GM10266 (cell line): ENCODE data around the gene TAPT1.
"Not testable (repeated sequence)": the region's sequence is repeated elsewhere in the genome, so short reads cannot be mapped to it uniquely, and the experiment has no call there.

Experiments
- DNase-seq: peaks from one replicate; pipeline ENCODE4 v3.0.0; 2012; ENCODE audit errors: extremely low spot score
- CTCF ChIP-seq: IDR thresholded peaks from 2 replicates; pipeline ENCODE4 v1.5.1; 2012; ENCODE audit warnings: mild to moderate bottlenecking, low read depth; ENCODE audit not compliant: control insufficient read depth, insufficient read depth; ENCODE audit errors: missing control alignments

TAPT1 gene, protein sequence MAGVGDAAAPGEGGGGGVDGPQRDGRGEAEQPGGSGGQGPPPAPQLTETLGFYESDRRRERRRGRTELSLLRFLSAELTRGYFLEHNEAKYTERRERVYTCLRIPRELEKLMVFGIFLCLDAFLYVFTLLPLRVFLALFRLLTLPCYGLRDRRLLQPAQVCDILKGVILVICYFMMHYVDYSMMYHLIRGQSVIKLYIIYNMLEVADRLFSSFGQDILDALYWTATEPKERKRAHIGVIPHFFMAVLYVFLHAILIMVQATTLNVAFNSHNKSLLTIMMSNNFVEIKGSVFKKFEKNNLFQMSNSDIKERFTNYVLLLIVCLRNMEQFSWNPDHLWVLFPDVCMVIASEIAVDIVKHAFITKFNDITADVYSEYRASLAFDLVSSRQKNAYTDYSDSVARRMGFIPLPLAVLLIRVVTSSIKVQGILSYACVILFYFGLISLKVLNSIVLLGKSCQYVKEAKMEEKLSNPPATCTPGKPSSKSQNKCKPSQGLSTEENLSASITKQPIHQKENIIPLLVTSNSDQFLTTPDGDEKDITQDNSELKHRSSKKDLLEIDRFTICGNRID

DNA sequence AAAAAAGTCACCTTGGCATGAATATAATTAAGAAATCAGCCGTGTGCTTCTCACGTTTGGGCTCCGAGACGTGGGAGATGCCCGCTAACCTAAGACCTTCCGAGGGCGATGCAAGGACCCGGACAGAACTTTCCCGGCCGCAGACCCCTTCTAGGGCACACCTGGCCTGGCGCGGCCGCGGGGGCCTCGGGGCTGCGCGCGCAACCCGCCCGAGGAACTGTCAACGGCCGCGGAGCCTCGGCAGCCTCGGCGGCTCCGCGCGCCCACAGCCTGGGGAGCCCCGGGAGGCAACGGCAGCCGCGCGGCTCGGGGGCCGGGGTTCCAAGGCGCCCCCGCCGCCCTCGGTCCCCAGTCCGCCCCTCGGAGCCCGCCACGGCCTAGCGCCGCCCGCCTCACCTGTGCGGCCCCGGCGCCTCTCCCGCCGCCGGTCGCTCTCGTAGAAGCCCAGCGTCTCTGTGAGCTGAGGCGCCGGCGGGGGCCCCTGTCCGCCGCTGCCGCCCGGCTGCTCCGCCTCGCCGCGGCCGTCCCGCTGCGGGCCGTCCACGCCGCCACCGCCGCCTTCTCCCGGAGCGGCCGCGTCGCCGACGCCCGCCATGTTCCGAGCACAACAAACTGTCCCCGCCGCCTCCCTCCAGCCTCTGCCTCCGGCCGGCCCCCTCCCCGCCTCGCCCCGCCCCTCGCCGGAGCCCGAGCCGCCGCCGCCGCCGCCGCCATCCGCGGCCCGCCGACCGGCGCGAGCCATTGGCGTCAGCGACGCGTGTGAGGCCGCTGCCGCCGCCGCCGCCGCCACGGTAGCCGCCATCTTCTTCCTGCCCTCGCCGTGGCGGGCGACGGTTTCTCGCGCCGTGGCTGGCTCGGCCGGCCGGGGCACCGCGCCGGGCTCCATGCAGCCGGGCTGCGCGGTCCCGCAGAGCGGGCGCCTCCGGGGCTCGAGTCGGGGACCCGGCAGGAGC lies at the start of gene TAPT1:
TAPT1 (minus strand) TSS at position 609 of the 953 bp plus-strand sequence; CDS start at position 595, 14 bp downstream.
- TF ChIP-seq CTCF, result no peak
- peak; percentile 93 for DNase-seq

GRCh38 chr4:16271411-16271810 lies 45.1 kb upstream of the TAPT1 start:
- no peak for DNase-seq
- TF ChIP-seq CTCF, result no peak

- no peak for DNase-seq
- no peak for TF ChIP-seq CTCF
Measured at GRCh38 chr4:16270454-16271328, 44.4 kb upstream of the TAPT1 start.

DNA sequence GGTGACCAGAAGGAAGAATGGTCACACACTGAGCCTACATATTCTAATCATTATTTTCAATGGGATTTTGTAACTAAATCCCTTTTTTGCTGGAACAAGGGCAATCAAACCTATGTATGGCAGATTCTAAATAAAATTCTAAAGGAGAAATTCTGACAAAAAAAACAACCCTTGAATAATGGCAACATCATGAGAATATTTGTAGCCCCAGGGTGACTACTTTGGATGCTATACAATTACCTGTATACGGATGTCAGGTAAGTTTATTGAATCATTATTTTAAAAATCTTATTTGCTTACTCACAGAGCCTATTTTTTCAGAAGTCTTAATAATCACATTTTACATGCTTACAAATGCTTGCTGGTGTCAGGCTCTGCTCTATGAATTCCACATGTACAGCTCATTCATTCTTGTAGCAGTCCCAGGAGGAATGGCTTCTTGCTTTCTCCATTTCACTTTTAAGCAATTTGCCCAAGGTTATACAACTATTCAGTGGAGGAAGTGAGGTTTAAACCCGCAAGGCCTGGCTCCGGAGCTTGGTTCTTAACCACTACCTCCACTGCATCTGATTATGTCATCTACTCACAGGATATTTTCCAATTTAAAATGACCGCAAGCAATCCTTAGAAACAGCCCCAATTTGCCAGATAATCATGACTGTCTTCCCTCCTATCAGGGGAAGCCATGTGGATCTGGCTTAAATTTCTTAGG lies 43.6 kb upstream of the TAPT1 start:
- not testable (repeated sequence) for DNase-seq

DNA sequence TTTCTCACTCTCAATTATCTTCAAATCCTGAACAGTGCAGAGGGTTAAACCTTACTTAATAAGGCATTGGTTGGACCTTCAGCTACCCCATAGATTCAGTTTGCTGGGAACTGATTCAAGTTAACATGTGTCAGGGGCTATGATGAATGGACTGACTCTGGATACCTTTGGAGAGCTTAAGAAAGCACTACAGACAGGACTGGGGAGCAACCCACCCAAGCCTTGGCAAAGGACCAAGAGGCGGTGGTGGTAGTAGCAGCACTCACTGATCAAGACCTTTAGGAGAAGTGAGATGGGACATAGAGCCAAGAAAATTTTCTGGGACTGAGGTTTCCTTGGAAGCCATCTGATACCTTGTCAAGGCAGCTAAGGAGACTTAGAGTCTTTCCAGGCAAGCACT lies 43.0 kb upstream of the TAPT1 start:
- TF ChIP-seq CTCF, result no peak
- DNase-seq, result no peak

- no peak for TF ChIP-seq CTCF
- no peak for DNase-seq
Measured at GRCh38 chr4:16268290-16268689, 42.0 kb upstream of the TAPT1 start.
